Mucosa of stomach (tissue), 1 donor: ENCODE data around the gene DPM2.

Experiments
- H3K27me3 ChIP-seq: one replicate; pipeline ENCODE4 v1.7.0; 2013; ENCODE audit warnings: mild to moderate bottlenecking, low read length; ENCODE audit not compliant: control insufficient read depth, insufficient read depth
- H3K36me3 ChIP-seq: one replicate; pipeline ENCODE4 v1.7.0; 2013; ENCODE audit warnings: low read length; ENCODE audit not compliant: control insufficient read depth, insufficient read depth
- H3K4me1 ChIP-seq: one replicate; pipeline ENCODE4 v1.7.0; 2013; ENCODE audit warnings: mild to moderate bottlenecking, low read length; ENCODE audit not compliant: control insufficient read depth, insufficient read depth
- H3K4me3 ChIP-seq: one replicate; pipeline ENCODE4 v1.7.0; 2013; ENCODE audit warnings: low read length
- H3K9ac ChIP-seq: one replicate; pipeline ENCODE4 v1.7.0; 2013; ENCODE audit warnings: mild to moderate bottlenecking, low read length, moderate library complexity
- H3K9me3 ChIP-seq: one replicate; pipeline ENCODE4 v1.7.0; 2013; ENCODE audit warnings: mild to moderate bottlenecking, low read length, moderate library complexity; ENCODE audit not compliant: control insufficient read depth
- donor health status: Pancreatic carcinoma.

The DPM2 gene, protein sequence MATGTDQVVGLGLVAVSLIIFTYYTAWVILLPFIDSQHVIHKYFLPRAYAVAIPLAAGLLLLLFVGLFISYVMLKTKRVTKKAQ

DNA sequence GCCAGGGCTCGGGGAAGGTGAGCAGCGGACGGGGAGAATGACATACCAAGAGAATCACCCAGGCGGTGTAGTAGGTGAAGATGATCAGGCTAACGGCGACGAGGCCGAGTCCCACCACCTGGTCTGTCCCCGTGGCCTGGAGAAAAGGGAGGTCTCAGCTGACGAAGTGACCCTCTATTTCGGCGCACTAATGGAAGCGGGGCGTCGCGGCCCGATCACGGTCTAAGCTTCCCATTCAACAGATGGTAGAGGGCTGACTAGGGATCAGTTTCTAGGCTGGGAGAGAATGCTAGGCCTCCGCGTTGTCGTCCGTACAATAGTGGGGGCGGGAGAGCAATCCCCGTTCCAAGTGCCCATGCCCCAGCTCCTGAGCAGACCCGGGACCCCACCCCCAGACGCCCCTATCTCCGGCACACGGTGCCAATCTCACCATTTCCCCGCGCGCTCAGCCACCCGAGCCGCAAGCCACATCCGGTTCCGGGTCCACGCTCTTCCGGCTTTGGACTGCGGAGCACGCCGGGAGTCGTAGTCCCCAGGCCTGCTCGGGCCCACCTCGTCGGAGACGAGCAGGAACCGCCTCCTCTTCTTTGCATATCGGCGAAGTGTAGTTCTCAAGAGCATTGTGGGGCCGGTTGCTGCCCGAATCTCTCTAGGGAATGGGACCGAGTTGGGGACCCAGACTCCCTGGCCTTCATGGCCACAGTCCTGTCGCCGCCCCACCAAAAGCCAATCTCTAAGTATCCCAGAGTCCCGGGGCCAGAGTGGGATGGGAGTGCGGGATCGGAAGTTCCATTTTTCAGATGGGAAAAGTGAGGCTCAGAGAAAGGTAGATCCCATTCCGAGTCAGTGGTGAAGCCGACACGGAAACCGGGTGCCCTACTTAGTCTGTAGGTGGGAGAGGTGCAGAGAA, at the start of gene DPM2:
Gene DPM2 (minus strand): TSS at position 467 of the 910 bp plus-strand sequence. CDS start 34 bp downstream, at position 433.
- Histone ChIP-seq H3K9ac (peak within 1 kb of the TSS; percentile 69), H3K9me3 (no peaks in the 10 kb centered on the region), H3K4me1 (peaks cover 19% of the 10 kb centered on the region), H3K27me3 (no peaks in the 10 kb centered on the region), H3K4me3 (peak within 1 kb of the TSS; percentile 89), H3K36me3 (peaks cover 11% of the 10 kb centered on the region)

DNA sequence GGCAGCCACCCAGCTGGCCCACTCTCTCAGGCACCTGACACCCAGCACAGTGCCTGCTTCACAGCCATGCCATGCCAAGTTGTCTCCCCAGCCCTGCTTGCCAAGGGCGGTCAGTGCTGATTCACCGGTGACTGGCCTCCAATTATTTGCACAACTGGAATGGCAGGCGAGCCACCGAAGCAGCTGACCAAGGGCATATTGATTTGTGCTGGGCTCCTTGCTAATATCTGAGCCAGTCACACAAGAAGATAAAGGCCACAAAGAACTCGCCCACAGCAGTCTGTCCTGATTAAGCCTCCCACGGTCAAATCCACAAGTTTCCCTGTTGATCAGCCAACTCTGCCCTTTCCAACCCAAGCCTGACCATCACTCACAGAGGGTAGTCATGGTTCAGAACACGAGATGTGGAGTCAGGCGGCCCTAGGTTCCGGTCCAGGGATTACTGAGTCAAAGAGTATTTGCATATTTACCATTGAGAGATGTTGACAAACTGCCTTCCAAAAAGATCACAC, 49.5 kb upstream of the DPM2 start:
- H3K4me3 ChIP-seq = no peak overlapping the region
- H3K36me3 ChIP-seq = no peaks in the 10 kb centered on the region
- no peaks in the 10 kb centered on the region for H3K9me3 ChIP-seq
- peaks cover 60% of the 10 kb centered on the region for H3K4me1 ChIP-seq
- no peaks in the 10 kb centered on the region for H3K27me3 ChIP-seq
- H3K9ac ChIP-seq = no peak overlapping the region

DNA sequence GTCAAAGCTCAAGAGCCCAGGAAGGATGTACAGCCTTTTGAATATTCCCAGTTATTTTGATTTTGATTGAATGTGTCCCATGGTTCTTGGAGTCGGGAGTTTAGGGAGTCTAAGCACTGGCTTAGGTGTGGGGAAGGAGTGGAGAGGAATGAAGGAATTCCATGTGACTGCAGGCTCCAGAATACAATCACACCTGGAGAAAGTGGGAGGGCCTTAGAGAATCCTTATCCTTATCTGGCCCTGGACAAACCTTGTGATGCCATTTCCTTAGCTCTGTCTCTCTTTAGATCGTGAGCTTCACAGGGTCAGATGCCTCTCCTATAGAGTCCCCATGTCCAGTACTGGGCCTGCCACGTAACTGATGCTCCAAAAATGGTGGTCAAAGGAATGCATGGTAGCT, 47.4 kb upstream of the DPM2 start:
- Histone ChIP-seq H3K9ac (no peak overlapping the region), H3K4me1 (peaks cover 48% of the 10 kb centered on the region), H3K36me3 (no peaks in the 10 kb centered on the region), H3K4me3 (no peak overlapping the region), H3K9me3 (no peaks in the 10 kb centered on the region), H3K27me3 (no peaks in the 10 kb centered on the region)

DNA sequence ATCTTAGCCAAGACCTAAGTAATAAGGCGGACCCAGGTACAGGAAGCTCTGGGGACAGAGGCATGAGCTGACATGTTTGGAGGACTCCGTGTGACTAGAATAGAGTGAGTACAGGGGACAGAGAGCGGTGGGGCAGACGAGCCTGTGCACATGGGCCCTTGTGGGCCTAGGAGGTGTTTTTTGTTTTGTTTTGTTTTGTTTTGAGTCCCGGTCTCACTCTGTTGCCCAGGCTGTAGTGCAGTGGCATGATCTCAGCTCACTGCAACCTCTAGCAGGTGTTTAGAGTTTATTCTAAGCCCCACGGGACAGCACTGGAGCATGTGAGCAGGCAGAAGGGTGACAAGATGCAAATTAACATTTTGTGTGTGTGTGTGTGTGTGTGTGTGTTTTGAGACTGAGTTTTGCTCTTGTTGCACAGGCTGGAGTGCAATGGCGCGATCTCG, 46.2 kb upstream of the DPM2 start:
- Histone ChIP-seq H3K9me3 (no peaks in the 10 kb centered on the region), H3K4me1 (peaks cover 38% of the 10 kb centered on the region), H3K27me3 (no peaks in the 10 kb centered on the region), H3K4me3 (no peak overlapping the region), H3K9ac (no peak overlapping the region), H3K36me3 (no peaks in the 10 kb centered on the region)

DNA sequence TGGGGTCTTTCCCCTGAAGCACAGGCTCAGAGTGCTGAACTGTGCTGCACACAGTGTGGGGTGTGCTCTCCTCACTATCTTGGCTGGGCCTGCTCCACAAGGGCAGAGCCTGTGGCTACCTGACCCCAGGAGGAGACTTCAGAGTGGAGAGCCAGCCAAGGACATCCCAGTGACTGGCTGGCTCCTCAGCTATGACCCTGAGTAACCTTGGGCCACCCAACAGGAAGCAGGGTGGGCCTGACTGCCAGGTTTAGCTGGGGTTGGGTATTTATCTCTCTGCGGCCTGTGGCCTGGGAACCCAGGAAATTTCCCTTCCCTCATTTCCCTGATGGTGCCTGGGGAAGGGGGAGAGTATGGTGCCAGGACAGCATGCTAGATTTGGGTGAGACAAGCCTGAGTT, 45.3 kb upstream of the DPM2 start:
- H3K36me3 ChIP-seq = peaks cover 3% of the 10 kb centered on the region
- no peak overlapping the region for H3K4me3 ChIP-seq
- H3K27me3 ChIP-seq = no peaks in the 10 kb centered on the region
- H3K4me1 ChIP-seq = peaks cover 34% of the 10 kb centered on the region
- peak overlapping the region; percentile 50 for H3K9ac ChIP-seq
- H3K9me3 ChIP-seq = no peaks in the 10 kb centered on the region

DNA sequence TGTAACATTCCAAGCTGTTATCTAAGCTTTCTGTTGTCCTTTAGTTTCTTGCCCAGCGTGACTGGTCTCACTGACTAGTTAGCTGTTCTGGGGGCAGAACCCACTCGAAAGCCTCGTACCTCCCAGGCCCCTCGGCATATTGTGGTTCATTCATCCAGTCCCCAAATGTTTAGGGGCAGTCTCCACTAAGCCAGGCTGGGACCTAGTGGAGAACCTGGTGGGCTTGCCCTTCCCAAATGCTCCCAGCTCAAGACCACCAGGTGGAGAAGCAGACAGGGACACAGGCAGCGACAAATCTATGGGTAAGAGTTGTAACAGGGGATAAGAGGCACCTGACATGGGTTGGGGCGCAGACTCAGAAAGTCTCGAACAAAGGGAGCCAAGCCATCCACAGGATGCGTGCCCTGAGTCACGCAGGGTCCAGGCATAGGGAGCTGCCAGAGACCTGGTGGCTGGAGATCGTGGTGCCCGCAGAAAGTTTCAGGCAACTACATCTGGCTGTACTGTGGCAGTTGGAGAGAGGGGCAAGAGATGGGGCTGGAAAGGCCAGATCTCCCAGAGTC, 44.0 kb upstream of the DPM2 start:
- H3K27me3 ChIP-seq = no peaks in the 10 kb centered on the region
- H3K9me3 ChIP-seq = no peaks in the 10 kb centered on the region
- H3K4me3 ChIP-seq = peak overlapping the region; percentile 74
- H3K36me3 ChIP-seq = peaks cover 8% of the 10 kb centered on the region
- peak overlapping the region; percentile 86 for H3K9ac ChIP-seq
- H3K4me1 ChIP-seq = peaks cover 46% of the 10 kb centered on the region

DNA sequence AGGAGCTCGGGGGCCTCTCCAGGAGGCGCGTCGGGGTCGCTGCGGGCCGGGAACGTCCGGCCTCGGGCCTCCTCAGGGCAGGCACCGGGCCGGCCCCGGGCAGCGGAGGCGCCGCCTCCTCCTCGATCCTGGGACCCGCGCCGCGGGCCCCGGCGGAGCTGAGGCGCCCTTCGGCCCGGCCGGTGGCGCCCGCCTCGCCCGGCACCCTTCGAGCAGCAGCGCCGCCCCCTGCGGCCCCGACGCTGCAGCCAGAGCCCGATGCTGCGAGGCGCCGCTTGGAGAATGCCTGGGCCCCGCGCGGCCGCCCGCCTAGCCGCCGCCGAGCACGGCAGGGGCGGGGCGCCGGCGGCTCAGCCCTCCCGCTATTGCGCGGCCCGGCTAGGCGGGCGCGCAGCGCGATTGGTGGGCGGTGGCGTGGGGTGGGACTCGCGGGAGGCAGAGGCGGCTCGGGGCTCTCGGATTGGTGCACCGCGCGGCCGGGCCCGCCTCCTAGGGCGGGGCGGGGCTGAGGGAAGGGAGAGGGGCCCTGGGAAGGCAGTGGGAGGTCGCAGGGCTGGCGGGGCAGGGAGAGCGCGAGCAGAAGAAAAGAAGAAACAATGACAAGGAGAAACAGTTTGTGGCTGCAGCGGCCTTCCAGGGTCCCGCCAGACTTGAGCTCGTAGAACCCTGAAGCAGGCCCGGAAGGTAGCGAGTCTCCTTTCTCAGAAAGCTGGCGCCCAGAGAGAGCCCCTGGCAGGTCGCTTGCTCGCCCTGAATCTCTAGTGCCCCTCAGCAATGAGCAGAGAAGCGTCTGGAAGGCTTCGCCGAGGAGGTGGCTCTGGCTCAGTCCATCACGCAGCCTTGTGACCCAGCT, 43.3 kb upstream of the DPM2 start, which contains the start of gene EEIG1:
Gene EEIG1 (minus strand): TSS at position 284 of the 853 bp plus-strand sequence. CDS start 852 bp downstream, outside the sequence.
- Histone ChIP-seq H3K4me1 (peaks cover 49% of the 10 kb centered on the region), H3K27me3 (no peaks in the 10 kb centered on the region), H3K36me3 (peaks cover 8% of the 10 kb centered on the region), H3K9ac (peak within 1 kb of the TSS; percentile 89), H3K4me3 (peak within 1 kb of the TSS; percentile 78), H3K9me3 (no peaks in the 10 kb centered on the region)

DNA sequence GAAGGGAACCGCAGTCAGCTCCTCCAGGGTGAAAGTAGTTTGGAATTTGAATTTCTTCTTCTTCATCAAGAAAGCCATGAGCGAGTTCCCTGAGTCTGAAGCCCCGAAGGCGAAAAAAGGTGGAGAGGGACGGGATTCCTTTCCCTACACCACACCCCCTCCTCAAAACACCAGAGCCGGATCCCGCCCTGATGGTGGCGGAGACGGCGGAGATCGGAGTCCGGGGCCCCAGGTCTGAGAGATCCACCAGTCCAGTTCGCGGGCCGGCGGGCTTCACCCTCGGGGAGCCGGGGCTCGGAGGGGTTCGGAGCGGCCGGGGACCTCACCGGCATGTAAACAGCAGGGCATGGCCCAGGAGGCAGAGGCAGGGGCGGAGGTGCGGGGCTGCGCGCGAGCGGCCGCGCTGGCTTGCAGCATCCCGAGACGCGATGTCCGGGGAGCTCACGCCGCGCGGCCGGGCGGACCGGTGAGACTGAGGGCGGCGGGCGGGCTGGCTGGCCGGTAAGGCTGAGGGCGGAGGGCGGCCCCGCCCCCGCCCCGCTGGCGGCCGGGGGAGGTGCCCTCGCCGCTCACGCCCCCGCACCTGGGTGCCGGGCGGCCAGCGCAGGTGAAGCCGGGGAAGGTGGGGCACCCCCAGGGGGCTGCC, 42.5 kb upstream of the DPM2 start:
- peak overlapping the region; percentile 89 for H3K9ac ChIP-seq
- H3K4me3 ChIP-seq = peak overlapping the region; percentile 78
- H3K27me3 ChIP-seq = no peaks in the 10 kb centered on the region
- peaks cover 8% of the 10 kb centered on the region for H3K36me3 ChIP-seq
- no peaks in the 10 kb centered on the region for H3K9me3 ChIP-seq
- peaks cover 52% of the 10 kb centered on the region for H3K4me1 ChIP-seq

DNA sequence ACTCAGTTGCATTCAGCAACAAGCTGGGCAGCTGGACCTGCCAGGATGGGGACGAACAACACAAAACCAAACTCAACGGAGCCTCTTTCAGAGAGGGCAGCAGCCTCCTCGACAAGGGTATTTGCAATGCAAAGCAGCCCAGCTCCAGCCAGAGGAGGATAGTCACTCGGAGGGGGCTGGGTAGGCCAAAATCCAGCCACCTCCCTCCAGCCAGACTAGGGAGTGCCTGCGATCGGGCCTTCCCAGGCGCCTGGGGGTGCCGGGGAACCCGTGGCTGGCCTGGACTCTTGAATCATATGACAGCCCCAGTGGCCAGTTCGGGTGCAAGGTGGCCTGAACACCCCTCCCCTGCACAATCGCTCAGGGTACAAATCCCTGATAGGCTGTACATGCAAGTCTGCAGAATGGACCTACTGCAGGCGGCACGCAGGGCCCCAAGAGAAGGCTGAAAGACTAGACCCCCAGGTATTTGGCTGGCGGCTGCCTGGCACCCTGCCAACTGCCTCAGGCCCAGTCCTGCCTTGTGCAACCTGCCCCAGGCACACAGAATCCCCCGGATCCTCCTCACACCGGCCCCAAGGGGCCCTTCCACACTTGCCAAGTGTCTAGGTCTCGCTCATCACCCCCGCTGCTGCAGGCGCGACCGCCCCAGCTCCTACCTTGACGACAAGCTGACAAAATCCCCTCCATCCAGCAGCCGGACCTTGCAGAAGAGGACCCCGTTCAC, 41.8 kb upstream of the DPM2 start:
- peak overlapping the region; percentile 89 for H3K9ac ChIP-seq
- no peaks in the 10 kb centered on the region for H3K9me3 ChIP-seq
- peak overlapping the region; percentile 78 for H3K4me3 ChIP-seq
- H3K4me1 ChIP-seq = peaks cover 53% of the 10 kb centered on the region
- H3K36me3 ChIP-seq = peaks cover 8% of the 10 kb centered on the region
- no peaks in the 10 kb centered on the region for H3K27me3 ChIP-seq

DNA sequence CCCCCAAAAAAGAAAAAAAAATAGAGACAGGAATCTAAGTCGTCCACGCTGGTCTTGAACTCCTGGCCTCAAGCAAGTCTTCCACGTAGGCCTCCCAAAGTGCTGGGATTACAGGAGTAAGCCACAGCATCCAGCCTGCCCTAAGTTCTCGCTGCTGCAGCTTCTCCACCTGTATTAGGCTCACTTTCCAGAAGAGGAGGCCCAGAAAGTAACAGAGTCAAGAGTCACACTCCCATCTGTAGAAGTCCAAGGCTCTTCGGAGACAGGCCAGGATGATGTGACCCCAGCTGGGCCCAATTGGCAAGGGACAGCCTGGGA, 41.3 kb upstream of the DPM2 start:
- Histone ChIP-seq H3K4me3 (peak overlapping the region; percentile 78), H3K36me3 (peaks cover 8% of the 10 kb centered on the region), H3K9me3 (no peaks in the 10 kb centered on the region), H3K4me1 (peaks cover 58% of the 10 kb centered on the region), H3K27me3 (no peaks in the 10 kb centered on the region), H3K9ac (peak overlapping the region; percentile 89)
